Ishikawa (cell line): ENCODE data around the gene SBNO2.

Source experiments
- CEBPB ChIP-seq: IDR thresholded peaks from 2 replicates; pipeline ENCODE4 v1.6.1; 2012
- EGR1 ChIP-seq: IDR thresholded peaks from 2 replicates; pipeline ENCODE4 v1.6.1; 2012
- EP300 ChIP-seq: IDR thresholded peaks from 2 replicates; pipeline ENCODE4 v1.6.1; 2012; ENCODE audit warnings: borderline replicate concordance
- MAX ChIP-seq: IDR thresholded peaks from 2 replicates; pipeline ENCODE4 v1.6.1; 2012
- NFIC ChIP-seq: IDR thresholded peaks from 2 replicates; pipeline ENCODE4 v1.6.1; 2012
- RAD21 ChIP-seq: IDR thresholded peaks from 2 replicates; pipeline ENCODE4 v1.6.1; 2012; ENCODE audit warnings: low read depth
- TAF1 ChIP-seq: IDR thresholded peaks from 2 replicates; pipeline ENCODE4 v1.6.1; 2012; ENCODE audit warnings: low read depth, mild to moderate bottlenecking
- TCF12 ChIP-seq: IDR thresholded peaks from 2 replicates; pipeline ENCODE4 v1.6.1; 2012; ENCODE audit warnings: low read depth
- YY1 ChIP-seq: IDR thresholded peaks from 2 replicates; pipeline ENCODE4 v1.6.1; 2012; ENCODE audit warnings: low read depth
- TF ChIP-seq, protein P1 (sequence below): IDR thresholded peaks from 2 replicates; pipeline ENCODE4 v1.6.1; 2012; ENCODE audit warnings: low read depth, mild to moderate bottlenecking

GRCh38 chr19:1101337-1101698, 72.8 kb downstream of the SBNO2 start:
- TF ChIP-seq, protein P1, sequence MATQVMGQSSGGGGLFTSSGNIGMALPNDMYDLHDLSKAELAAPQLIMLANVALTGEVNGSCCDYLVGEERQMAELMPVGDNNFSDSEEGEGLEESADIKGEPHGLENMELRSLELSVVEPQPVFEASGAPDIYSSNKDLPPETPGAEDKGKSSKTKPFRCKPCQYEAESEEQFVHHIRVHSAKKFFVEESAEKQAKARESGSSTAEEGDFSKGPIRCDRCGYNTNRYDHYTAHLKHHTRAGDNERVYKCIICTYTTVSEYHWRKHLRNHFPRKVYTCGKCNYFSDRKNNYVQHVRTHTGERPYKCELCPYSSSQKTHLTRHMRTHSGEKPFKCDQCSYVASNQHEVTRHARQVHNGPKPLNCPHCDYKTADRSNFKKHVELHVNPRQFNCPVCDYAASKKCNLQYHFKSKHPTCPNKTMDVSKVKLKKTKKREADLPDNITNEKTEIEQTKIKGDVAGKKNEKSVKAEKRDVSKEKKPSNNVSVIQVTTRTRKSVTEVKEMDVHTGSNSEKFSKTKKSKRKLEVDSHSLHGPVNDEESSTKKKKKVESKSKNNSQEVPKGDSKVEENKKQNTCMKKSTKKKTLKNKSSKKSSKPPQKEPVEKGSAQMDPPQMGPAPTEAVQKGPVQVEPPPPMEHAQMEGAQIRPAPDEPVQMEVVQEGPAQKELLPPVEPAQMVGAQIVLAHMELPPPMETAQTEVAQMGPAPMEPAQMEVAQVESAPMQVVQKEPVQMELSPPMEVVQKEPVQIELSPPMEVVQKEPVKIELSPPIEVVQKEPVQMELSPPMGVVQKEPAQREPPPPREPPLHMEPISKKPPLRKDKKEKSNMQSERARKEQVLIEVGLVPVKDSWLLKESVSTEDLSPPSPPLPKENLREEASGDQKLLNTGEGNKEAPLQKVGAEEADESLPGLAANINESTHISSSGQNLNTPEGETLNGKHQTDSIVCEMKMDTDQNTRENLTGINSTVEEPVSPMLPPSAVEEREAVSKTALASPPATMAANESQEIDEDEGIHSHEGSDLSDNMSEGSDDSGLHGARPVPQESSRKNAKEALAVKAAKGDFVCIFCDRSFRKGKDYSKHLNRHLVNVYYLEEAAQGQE, result no peak
- TF ChIP-seq TAF1 (no peak), RAD21 (no peak), EP300 (no peak), MAX (no peak), YY1 (no peak), EGR1 (no peak), NFIC (no peak), CEBPB (no peak), TCF12 (no peak)
